Activated CD4-positive, alpha-beta memory T cell treated with anti-CD3 and anti-CD28 coated beads, Interleukin-2, amount 10 ng/mL, durations not matched to agents 7 days and 5 days (primary cell): Measurements from ENCODE around the gene USP48. TPM values are rescaled to one million over a fixed set of nuclear protein-coding genes. Genes with fewer than 3 reads are reported as not detected.
A peak's percentile ranks its signal among the peaks of the same experiment; 100 is the strongest.

Source experiments
- CTCF ChIA-PET: fragments of 350-600 bp; sonication (Branson Sonifier 250); formaldehyde crosslinking; loops from one replicate; lab custom pipeline; 2021; ENCODE audit warnings: antibody characterized with exemption, inconsistent platforms; lab: Charles Lee
- POLR2A ChIA-PET: fragments of 350-600 bp; sonication (Branson Sonifier 250); formaldehyde crosslinking; loops from one replicate; lab custom pipeline; 2021; ENCODE audit warnings: antibody characterized with exemption; lab: Charles Lee
- DNase-seq: peaks from one replicate; pipeline ENCODE4 v3.0.0-alpha.2; 2020
- H3K27ac Mint-ChIP-seq: one replicate; pipeline ENCODE4 v1.8.0; 2021; ENCODE audit warnings: mild to moderate bottlenecking, mixed read lengths
- H3K27me3 Mint-ChIP-seq: one replicate; pipeline ENCODE4 v1.8.0; 2021; ENCODE audit warnings: mixed read lengths
- H3K36me3 Mint-ChIP-seq: one replicate; pipeline ENCODE4 v1.8.0; 2021; ENCODE audit warnings: low read depth, mixed read lengths
- H3K4me1 Mint-ChIP-seq: one replicate; pipeline ENCODE4 v1.8.0; 2021; ENCODE audit warnings: mixed read lengths
- H3K4me3 Mint-ChIP-seq: one replicate; pipeline ENCODE4 v1.8.0; 2021; ENCODE audit warnings: mild to moderate bottlenecking, mixed read lengths
- H3K9me3 Mint-ChIP-seq: one replicate; pipeline ENCODE4 v1.8.0; 2021; ENCODE audit warnings: mixed read lengths
- total RNA-seq, 2 experiments: library from RNA; stranded (reverse); gene quantifications; one replicate each; pipeline ENCODE4 v1.2.3, GENCODE V29; 2021

Gene USP48
- total RNA-seq, 2 experiments from 2014 or later, result 80.1 to 81.8 TPM

DNA sequence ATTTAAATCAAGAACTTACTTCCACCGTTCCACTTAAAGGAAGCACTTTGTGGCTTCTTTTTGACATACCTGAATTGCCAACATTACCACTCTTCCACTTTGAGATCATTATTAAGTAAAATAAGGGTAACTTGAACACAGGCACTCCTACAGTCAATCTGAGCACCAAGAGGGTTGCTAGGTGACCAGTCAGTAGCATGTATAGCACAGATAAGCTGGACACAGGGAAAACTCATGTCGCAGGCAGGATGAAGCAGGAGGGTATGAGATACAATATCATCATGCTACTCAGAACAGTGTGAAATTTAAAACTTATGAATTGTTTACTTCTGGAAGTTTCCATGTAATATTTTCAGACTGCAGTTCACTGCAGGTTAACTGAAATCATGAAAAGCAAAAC, 66.8 kb downstream of the USP48 start:
- Mint-ChIP-seq H3K36me3 (peaks cover 58% of the 10 kb centered on the region), H3K4me1 (no peaks in the 10 kb centered on the region), H3K27me3 (no peaks in the 10 kb centered on the region), H3K4me3 (no peak overlapping the region), H3K27ac (no peak overlapping the region), H3K9me3 (no peaks in the 10 kb centered on the region)
- ChIA-PET CTCF (no interaction called here), POLR2A (no interaction called here)
- DNase-seq, result no peak

DNA sequence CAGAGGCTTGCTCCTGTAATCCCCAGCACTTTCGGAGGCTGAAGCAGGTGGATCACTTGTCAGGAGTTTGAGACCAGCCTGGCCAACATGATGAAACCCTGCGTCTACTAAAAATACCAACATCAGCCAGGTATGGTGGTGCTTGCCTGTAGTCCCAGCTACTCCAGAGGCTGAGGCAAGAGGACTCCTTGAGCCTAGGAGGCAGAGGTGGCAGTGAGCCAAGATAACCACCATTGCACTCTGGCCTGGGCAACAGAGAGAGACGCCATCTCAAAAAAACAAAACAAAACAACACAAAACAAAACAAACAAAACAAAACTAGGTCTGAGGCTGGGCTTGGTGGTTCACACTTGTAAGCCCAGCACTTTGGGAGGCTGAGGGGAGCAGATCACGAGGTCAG, 75.1 kb downstream of the USP48 start:
- no peak for DNase-seq
- Mint-ChIP-seq H3K27me3 (no peaks in the 10 kb centered on the region), H3K4me3 (no peak overlapping the region), H3K9me3 (no peaks in the 10 kb centered on the region), H3K36me3 (peaks cover 45% of the 10 kb centered on the region), H3K27ac (no peak overlapping the region), H3K4me1 (peaks cover 13% of the 10 kb centered on the region)
- CTCF ChIA-PET, result interaction anchor here (1.2 kb wide), 1 partner anchor 21 kb away, joined by 3 read pairs; no protein-coding TSS in a partner anchor
- POLR2A ChIA-PET, result no interaction called here

DNA sequence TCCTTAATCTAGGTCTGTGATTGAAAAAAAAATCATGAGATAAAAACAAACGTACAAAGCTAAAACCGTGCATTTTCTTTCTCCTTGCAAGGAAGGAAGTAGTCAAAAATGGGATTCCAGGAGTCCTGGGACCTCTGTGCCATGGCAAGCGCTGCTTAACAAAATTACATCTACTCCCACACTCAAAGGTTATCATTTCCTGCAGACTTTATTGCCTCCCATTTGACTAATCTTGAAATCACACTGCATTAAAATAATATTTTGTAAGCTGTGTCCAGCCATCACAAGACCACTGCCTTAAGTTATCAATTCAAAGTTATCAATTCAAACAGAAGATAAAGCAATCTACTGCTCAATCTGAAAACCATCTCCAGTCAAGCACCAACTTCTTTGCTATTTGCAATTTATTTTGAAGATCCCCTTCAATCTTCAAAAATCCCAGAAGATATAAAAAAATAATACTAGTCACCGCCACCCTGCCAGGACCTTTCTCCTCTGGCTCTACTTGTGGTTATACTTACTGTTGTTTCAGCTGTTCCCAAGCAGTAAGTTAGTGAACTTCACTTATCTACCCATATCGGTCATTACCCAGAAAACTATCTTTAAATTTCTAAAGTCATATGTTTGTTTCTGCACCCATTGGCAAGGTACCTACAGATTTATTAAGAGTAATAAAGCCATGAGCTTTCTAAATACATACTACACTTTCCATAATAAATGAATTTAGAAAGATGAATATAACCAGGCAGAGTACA, 75.7 kb downstream of the USP48 start:
- peaks cover 13% of the 10 kb centered on the region for H3K4me1 Mint-ChIP-seq
- H3K27me3 Mint-ChIP-seq, result no peaks in the 10 kb centered on the region
- CTCF ChIA-PET, result interaction anchor here (1.2 kb wide), 1 partner anchor 21 kb away, joined by 3 read pairs; no protein-coding TSS in a partner anchor
- H3K27ac Mint-ChIP-seq, result no peak overlapping the region
- no peak for DNase-seq
- POLR2A ChIA-PET, result interaction anchor here (0.8 kb wide), 1 partner anchor 75 kb away, joined by 3 read pairs; no protein-coding TSS in a partner anchor
- no peak overlapping the region for H3K4me3 Mint-ChIP-seq
- no peaks in the 10 kb centered on the region for H3K9me3 Mint-ChIP-seq
- H3K36me3 Mint-ChIP-seq, result peaks cover 47% of the 10 kb centered on the region

DNA sequence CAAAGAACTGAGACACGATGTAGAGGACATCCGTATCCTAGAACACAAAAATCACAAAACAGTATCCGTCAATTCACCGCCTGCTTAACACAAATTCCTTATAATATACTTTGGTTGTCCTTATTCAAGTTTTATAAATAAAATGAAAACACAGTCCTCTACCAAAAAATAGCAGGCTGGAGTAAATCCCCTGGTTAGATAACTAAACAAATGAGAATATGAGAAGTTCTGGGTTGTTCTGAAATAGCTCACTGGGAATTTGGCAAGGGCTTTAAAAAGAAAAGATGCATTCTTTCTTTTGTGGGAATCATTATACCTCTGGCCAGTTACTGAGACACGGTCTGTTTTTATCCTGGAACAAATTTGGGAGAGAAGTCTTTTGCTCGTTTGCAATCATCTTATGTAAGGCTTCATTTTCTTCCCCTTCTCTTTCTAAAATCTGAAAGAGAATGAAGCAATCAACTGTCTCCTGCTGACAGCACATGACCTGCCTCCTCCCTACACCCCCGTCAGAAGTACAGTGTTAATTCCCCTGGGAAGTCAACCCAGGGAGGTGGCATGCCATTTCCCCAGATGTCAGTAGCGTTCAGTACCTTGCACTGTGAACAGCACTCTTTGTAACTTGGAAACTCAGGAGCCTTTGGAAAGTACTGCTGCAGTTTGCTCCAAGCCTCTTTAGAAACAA, 76.7 kb downstream of the USP48 start:
- Mint-ChIP-seq H3K27me3 (no peaks in the 10 kb centered on the region), H3K9me3 (no peaks in the 10 kb centered on the region), H3K27ac (no peak overlapping the region), H3K4me3 (no peak overlapping the region), H3K36me3 (peaks cover 50% of the 10 kb centered on the region), H3K4me1 (peaks cover 13% of the 10 kb centered on the region)
- CTCF ChIA-PET, result interaction anchor here (1.2 kb wide), 1 partner anchor 22 kb away, joined by 3 read pairs; no protein-coding TSS in a partner anchor
- no peak for DNase-seq
- POLR2A ChIA-PET, result interaction anchor here (0.8 kb wide), 1 partner anchor 76 kb away, joined by 3 read pairs; no protein-coding TSS in a partner anchor

DNA sequence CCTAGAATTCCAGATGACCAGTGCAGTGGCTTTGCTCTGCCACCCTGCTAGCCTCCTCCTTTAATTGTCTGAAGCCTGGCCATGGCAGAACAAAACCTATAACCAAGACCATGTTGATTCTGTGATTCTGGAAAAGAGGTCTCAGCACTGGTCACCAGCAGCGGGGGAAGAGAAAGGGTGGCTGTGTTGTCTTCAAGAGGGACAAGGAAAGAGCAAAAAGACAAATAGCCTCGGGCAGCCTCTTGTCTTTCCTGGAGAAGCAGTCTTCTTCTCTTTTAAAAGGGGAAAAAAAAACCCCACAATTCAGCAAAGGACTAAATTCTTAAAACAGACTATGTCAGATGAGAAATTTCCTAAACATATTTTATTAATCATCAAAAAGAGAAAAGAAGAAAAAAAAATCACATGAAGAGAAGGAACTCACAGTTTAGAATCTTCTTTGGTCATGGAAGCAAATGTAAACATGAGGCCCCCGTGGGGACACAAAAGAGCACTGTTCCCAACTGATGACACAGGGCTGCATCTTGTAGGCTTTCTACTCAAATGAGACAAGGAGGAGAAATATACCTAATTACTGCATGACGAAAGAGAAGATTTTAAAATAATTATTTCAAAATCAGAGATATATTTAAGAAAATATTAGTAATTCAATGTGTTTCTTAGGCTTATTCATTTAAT, 77.5 kb downstream of the USP48 start:
- ChIA-PET CTCF (no interaction called here), POLR2A (no interaction called here)
- Mint-ChIP-seq H3K27me3 (no peaks in the 10 kb centered on the region), H3K36me3 (peaks cover 52% of the 10 kb centered on the region), H3K4me3 (no peak overlapping the region), H3K9me3 (no peaks in the 10 kb centered on the region), H3K4me1 (peaks cover 16% of the 10 kb centered on the region), H3K27ac (no peak overlapping the region)
- DNase-seq, result no peak

DNA sequence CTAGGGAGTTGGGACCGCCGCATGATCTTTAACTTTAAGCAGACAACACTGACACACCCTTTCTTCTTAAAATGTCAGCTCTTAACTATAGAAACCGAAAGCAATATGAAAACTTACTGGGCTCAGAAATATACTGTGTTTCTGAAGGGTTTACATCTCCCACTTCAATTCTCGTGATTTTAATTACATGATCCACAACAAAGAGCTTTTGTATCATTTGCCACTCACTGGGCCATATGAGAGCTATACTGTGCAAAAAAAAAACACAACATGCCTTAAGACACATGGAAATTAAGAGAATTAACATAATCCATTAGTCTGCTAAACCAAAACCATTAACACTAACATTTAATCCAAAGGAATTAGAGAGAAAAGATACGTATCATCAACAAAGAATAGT, 78.8 kb downstream of the USP48 start:
- no peak overlapping the region for H3K4me3 Mint-ChIP-seq
- ChIA-PET POLR2A (interaction anchor here (0.9 to 2.6 kb wide), 3 partner anchors 9 to 321 kb away, joined by 3 to 22 read pairs (median 3); partner anchors contain the start of gene USP48), CTCF (interaction anchor here (0.9 to 4.5 kb wide), 5 partner anchors 16 to 712 kb away, joined by 3 to 26 read pairs (median 3); partner anchors contain the start of gene USP48)
- peaks cover 22% of the 10 kb centered on the region for H3K4me1 Mint-ChIP-seq
- H3K36me3 Mint-ChIP-seq, result peaks cover 56% of the 10 kb centered on the region
- H3K27me3 Mint-ChIP-seq, result no peaks in the 10 kb centered on the region
- H3K9me3 Mint-ChIP-seq, result no peaks in the 10 kb centered on the region
- H3K27ac Mint-ChIP-seq, result peak overlapping the region; percentile 49
- no peak for DNase-seq

DNA sequence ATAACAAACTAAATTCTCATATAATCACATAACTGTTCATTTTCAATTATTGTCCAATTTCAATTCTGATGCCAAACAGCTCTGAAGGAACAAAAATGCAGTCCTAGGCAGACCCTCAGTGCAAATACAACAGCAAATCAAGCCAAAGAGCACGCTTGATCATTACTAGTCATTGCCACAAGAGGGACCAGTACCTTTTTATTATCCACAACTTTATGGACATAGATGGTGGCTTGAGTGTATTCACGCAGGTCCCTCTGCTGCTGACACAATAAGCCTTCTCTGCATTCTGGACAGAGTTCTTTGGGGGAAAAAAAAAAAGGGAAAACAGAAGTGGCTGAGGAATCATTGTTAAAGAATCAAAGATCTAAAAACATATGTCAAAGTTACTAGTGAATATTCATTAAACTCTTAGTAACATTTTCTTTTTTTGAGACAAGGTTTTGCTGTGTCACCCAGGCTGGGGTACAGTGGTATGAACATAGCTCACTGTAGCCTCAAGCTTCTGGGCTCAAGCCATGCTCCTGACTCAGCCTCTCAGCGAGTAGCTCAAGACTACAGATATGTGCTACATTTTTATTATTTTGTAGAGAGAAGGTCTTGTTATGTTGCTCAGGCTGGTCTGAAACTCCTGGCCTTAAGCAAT, 79.5 kb downstream of the USP48 start:
- peaks cover 23% of the 10 kb centered on the region for H3K4me1 Mint-ChIP-seq
- ChIA-PET POLR2A (interaction anchor here (0.9 to 2.6 kb wide), 3 partner anchors 8 to 321 kb away, joined by 3 to 22 read pairs (median 3); partner anchors contain the start of gene USP48), CTCF (interaction anchor here (0.9 to 4.5 kb wide), 5 partner anchors 17 to 713 kb away, joined by 3 to 26 read pairs (median 3); partner anchors contain the start of gene USP48)
- DNase-seq, result no peak
- no peak overlapping the region for H3K27ac Mint-ChIP-seq
- H3K36me3 Mint-ChIP-seq, result peaks cover 60% of the 10 kb centered on the region
- H3K9me3 Mint-ChIP-seq, result no peaks in the 10 kb centered on the region
- no peak overlapping the region for H3K4me3 Mint-ChIP-seq
- H3K27me3 Mint-ChIP-seq, result no peaks in the 10 kb centered on the region

DNA sequence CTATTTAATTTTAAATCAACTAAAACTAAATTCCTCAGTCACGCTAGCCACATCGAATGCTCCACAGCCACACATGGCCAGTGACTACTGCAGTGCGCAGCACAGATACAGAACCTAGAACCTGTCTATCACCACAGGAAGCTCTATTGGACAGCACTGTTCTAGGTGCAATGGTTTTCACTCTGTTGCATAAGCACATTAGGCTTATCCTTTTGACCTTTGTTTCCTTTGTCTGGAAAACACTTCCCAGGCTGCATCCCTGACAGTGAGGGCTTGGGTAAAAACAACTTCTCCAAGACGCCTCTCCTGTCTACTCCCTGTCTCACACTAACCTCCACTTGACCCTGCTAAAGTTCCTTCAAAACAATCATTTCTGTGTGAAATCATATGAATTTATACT, 80.2 kb downstream of the USP48 start:
- H3K27me3 Mint-ChIP-seq, result no peaks in the 10 kb centered on the region
- peaks cover 25% of the 10 kb centered on the region for H3K4me1 Mint-ChIP-seq
- POLR2A ChIA-PET, result interaction anchor here (2.6 kb wide), 1 partner anchor 80 kb away, joined by 22 read pairs; the partner anchor contains the start of gene USP48
- CTCF ChIA-PET, result interaction anchor here (4.5 kb wide), 1 partner anchor 80 kb away, joined by 26 read pairs; the partner anchor contains the start of gene USP48
- H3K4me3 Mint-ChIP-seq, result no peak overlapping the region
- no peak overlapping the region for H3K27ac Mint-ChIP-seq
- H3K36me3 Mint-ChIP-seq, result peaks cover 65% of the 10 kb centered on the region
- H3K9me3 Mint-ChIP-seq, result no peaks in the 10 kb centered on the region
- DNase-seq, result no peak

DNA sequence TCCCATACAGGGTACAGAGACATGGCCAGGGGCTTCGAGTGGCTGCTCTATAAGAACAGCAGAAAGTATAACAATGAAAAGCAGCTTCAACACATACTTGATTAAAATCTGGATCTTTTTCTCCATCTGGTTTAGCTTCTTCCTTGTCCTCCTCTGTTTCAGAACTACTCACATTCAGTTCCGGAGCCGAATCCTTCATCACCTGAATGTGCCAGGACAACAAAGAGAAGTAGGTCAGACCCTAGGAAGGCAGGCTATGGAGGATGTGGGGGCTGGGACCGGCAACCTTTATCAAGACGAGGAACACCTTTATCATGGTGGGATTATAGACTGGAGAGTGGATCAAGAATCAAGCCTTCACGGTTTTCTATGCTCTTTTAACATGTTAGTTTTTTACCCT, 81.5 kb downstream of the USP48 start:
- Mint-ChIP-seq H3K9me3 (no peaks in the 10 kb centered on the region), H3K4me3 (no peak overlapping the region), H3K27me3 (no peaks in the 10 kb centered on the region), H3K4me1 (peaks cover 25% of the 10 kb centered on the region), H3K36me3 (peaks cover 60% of the 10 kb centered on the region), H3K27ac (peak overlapping the region; percentile 2)
- ChIA-PET POLR2A (no interaction called here), CTCF (interaction anchor here (4.5 kb wide), 1 partner anchor 81 kb away, joined by 26 read pairs; the partner anchor contains the start of gene USP48)
- DNase-seq, result no peak

DNA sequence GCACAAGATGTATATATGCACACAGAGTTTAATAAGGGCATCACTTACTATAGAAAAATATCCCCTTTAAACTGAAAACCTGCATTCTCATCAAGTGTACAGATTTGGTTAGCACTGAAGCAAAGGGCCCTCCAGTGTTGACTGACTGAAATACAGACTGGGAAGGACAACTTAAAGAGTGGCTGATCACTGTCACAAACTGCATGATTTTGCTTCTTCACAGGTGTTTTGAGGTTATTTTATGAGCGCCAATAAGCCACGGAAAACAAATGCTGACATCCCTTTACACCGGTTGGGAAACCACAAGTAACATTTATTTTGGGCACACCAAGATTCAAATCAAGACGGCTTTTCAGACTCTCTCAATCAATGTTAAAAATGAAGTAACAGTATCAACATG, 82.9 kb downstream of the USP48 start:
- ChIA-PET CTCF (no interaction called here), POLR2A (no interaction called here)
- Mint-ChIP-seq H3K4me1 (peaks cover 24% of the 10 kb centered on the region), H3K27me3 (no peaks in the 10 kb centered on the region), H3K4me3 (no peak overlapping the region), H3K27ac (peak overlapping the region; percentile 51), H3K9me3 (no peaks in the 10 kb centered on the region), H3K36me3 (peaks cover 54% of the 10 kb centered on the region)
- no peak for DNase-seq

DNA sequence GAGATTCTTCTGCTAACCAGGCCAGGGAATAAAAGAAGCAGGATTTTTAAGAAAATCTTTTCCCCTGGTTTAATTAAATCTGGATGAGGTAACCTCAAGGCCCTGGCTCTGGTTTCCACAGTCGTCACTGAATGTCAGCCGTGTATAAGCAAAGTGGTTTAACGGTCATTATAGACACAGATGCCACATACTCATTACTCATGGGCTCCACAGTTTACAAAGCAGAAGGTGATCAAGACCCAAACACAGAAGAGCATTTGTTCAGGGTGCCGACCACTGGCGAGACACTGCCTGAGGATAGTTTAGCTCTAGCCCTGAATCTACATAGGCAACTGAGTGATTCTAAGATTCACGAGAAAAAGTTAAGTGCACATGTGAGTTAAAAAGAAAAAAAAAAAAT, 86.0 kb downstream of the USP48 start:
- ChIA-PET POLR2A (no interaction called here), CTCF (no interaction called here)
- Mint-ChIP-seq H3K27ac (no peak overlapping the region), H3K4me3 (no peak overlapping the region), H3K4me1 (peaks cover 12% of the 10 kb centered on the region), H3K9me3 (no peaks in the 10 kb centered on the region), H3K36me3 (peaks cover 57% of the 10 kb centered on the region), H3K27me3 (no peaks in the 10 kb centered on the region)
- DNase-seq, result no peak

DNA sequence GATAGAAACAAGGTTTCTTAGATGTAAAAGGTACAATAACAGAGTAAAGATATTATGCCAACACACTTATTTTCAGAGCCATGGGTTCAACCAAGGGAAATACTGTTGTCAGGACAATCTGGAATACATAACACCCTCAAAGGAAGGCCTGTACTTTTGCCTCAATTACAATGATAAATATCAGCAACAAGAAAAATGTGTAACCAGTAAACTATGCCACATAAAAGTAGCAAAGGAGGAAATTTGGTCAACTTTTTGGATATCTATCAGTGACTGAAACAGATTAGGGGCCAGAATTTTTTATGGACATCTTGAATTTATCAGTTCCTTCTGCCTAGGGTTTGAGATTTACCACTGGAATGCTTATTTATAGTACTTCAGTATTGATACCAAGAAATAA, 89.2 kb downstream of the USP48 start:
- CTCF ChIA-PET, result no interaction called here
- peaks cover 55% of the 10 kb centered on the region for H3K36me3 Mint-ChIP-seq

More for the DNA sequence above, 89.2 kb downstream of the USP48 start:
- POLR2A ChIA-PET, result no interaction called here
- no peaks in the 10 kb centered on the region for H3K27me3 Mint-ChIP-seq
- no peaks in the 10 kb centered on the region for H3K9me3 Mint-ChIP-seq
- DNase-seq, result no peak
- no peak overlapping the region for H3K27ac Mint-ChIP-seq
- H3K4me3 Mint-ChIP-seq, result no peak overlapping the region
- peaks cover 3% of the 10 kb centered on the region for H3K4me1 Mint-ChIP-seq
